A549 (cell line): ENCODE data around the gene GRID2IP. TPM values are rescaled to one million over a fixed set of nuclear protein-coding genes. Genes with fewer than 3 reads are reported as not detected.

Source experiments
- ATAC-seq, 2 experiments: fragments of 200-7000 bp in 1 of 2; fragments of >200 bp in 1 of 2; cut with Nextera tagmentation in 1 of 2; cut with Tn5 transposase in 1 of 2; 3 replicates each; pipeline versions ENCODE4 v1.8.0 to v1.9.1; 2018 to 2020; ENCODE audit warnings: mild to moderate bottlenecking in 1 of 2, moderate library complexity in 1 of 2
- CTCF ChIA-PET: fragments of 300-600 bp; sonication (Branson Sonifier 250); formaldehyde crosslinking; extraction: SDS; loops from one replicate; lab custom pipeline; 2021; ENCODE audit warnings: antibody characterized with exemption, inconsistent platforms; lab: Yijun Ruan, JAX
- POLR2A ChIA-PET: fragments of 350-600 bp; formaldehyde crosslinking; extraction: SDS; loops from one replicate; lab custom pipeline; 2021; ENCODE audit warnings: antibody characterized with exemption, inconsistent platforms; lab: Yijun Ruan, JAX
- DNase-seq, 2 experiments: peaks; one replicate each; pipeline versions ENCODE4 v3.0.0 to v3.0.0-alpha.2; 2011 to 2016; ENCODE audit warnings: low read depth in 1 of 2, low spot score in 1 of 2
- FAIRE-seq: peaks from 2 replicates; lab custom pipeline; 2011; peaks lifted over from hg19 to GRCh38; lab: Jason Lieb, UNC
- H3K27ac ChIP-seq, 2 experiments: fragments of >200 bp; sonication (Bioruptor Twin); formaldehyde crosslinking; 3 replicates each; pipeline ENCODE4 v1.5.1; 2016 to 2017
- H3K4me1 ChIP-seq: fragments of >200 bp; sonication (Bioruptor Twin); formaldehyde crosslinking; 3 replicates; pipeline ENCODE4 v1.6.1; 2016
- H3K4me2 ChIP-seq: fragments of >200 bp; sonication (Bioruptor Twin); formaldehyde crosslinking; 3 replicates; pipeline ENCODE4 v1.6.1; 2016
- H3K4me3 ChIP-seq: fragments of >200 bp; sonication (Bioruptor Twin); formaldehyde crosslinking; 3 replicates; pipeline ENCODE4 v1.5.1; 2016
- H3K9me3 ChIP-seq: fragments of >200 bp; sonication (Bioruptor Twin); formaldehyde crosslinking; 3 replicates; pipeline ENCODE4 v1.6.1; 2016
- BCL3 ChIP-seq: fragments of >200 bp; sonication (Bioruptor Twin); formaldehyde crosslinking; IDR thresholded peaks from 3 replicates; pipeline ENCODE4 v1.6.1; 2016
- CBX8 ChIP-seq: fragments of 200-600 bp; sonication (generic); IDR thresholded peaks from 2 replicates; pipeline ENCODE4 v1.6.1; 2016
- CHD4 ChIP-seq: fragments of 200-600 bp; sonication (generic); IDR thresholded peaks from 2 replicates; pipeline ENCODE4 v1.6.1; 2016; ENCODE audit warnings: antibody characterized with exemption, mild to moderate bottlenecking, borderline replicate concordance
- EHMT2 ChIP-seq: fragments of 200-600 bp; sonication (generic); IDR thresholded peaks from 2 replicates; pipeline ENCODE4 v1.6.1; 2016; ENCODE audit warnings: antibody characterized with exemption, low read depth, mild to moderate bottlenecking, moderate library complexity
- EP300 ChIP-seq, 2 experiments: fragments of >200 bp; sonication (Bioruptor Twin); formaldehyde crosslinking; IDR thresholded peaks; 2 replicates in 1 of 2; 3 replicates in 1 of 2; pipeline ENCODE4 v1.6.1; 2016 to 2017
- ESRRA ChIP-seq: fragments of 150-350 bp; IDR thresholded peaks from 2 replicates; pipeline ENCODE4 v1.6.1; 2014; ENCODE audit warnings: mild to moderate bottlenecking, low read length, borderline replicate concordance
- FOSB ChIP-seq: fragments of 250-450 bp; sonication (Bioruptor Pico); IDR thresholded peaks from 2 replicates; pipeline ENCODE4 v1.5.0; 2020; ENCODE audit warnings: mild to moderate bottlenecking, moderate library complexity
- HOXB13 ChIP-seq: fragments of 250-450 bp; sonication (Bioruptor Pico); IDR thresholded peaks from 2 replicates; pipeline ENCODE4 v1.5.0; 2020; ENCODE audit warnings: low read depth, mild to moderate bottlenecking, moderate library complexity
- HOXB5 ChIP-seq: fragments of 250-450 bp; sonication (Bioruptor Pico); IDR thresholded peaks from 2 replicates; pipeline ENCODE4 v1.5.0; 2020; ENCODE audit warnings: mild to moderate bottlenecking, moderate library complexity
- JUN ChIP-seq, 2 experiments: fragments of >200 bp; sonication (Bioruptor Twin); formaldehyde crosslinking; IDR thresholded peaks; 2 replicates in 1 of 2; 3 replicates in 1 of 2; pipeline ENCODE4 v1.6.1; 2016 to 2017
- KDM5A ChIP-seq: fragments of 200-600 bp; sonication (generic); IDR thresholded peaks from 2 replicates; pipeline ENCODE4 v1.6.1; 2016; ENCODE audit warnings: antibody characterized with exemption, mild to moderate bottlenecking
- MAFK ChIP-seq: fragments of 450-650 bp; IDR thresholded peaks from 2 replicates; pipeline ENCODE4 v1.6.1; 2014; ENCODE audit not compliant: partially characterized antibody
- POLR2AphosphoS2 ChIP-seq: conservative IDR thresholded peaks from 2 replicates; pipeline ENCODE4 v1.6.1; 2012; ENCODE audit warnings: low read length, improper control_type of control experiment, inconsistent platforms
- TP53 ChIP-seq: fragments of 250-450 bp; sonication (Bioruptor Pico); IDR thresholded peaks from 2 replicates; pipeline ENCODE4 v1.5.0; 2021; ENCODE audit warnings: mild to moderate bottlenecking, moderate library complexity
- ZC3H11A ChIP-seq: fragments of 450-650 bp; IDR thresholded peaks from 2 replicates; pipeline ENCODE4 v1.6.1; 2014; ENCODE audit warnings: antibody characterized with exemption, mild to moderate bottlenecking
- ZFP36 ChIP-seq: fragments of 450-650 bp; IDR thresholded peaks from 2 replicates; pipeline ENCODE4 v1.6.1; 2014; ENCODE audit warnings: borderline replicate concordance; ENCODE audit not compliant: partially characterized antibody
- ZSCAN20 ChIP-seq: fragments of 250-450 bp; sonication (Bioruptor Pico); IDR thresholded peaks from 2 replicates; pipeline ENCODE4 v1.8.0; 2022; ENCODE audit warnings: mild to moderate bottlenecking, moderate library complexity
- WGBS: methylation state at CpG from one replicate; pipeline ENCODE4 v1.1.6; 2017; ENCODE audit errors: missing lambda C conversion rate; 5-methylcytosine and 5-hydroxymethylcytosine counted together
- polyA plus RNA-seq, 4 experiments: library from polyadenylated mRNA; depleted of rRNA in 3 of 4; stranded (reverse); fragments of >200 nt; fragmentation: RNase III in 1 of 4; extraction: RNeasy Plus Mini Kit Qiagen cat#74134 plus additional on column Dnase treatment in 1 of 4; gene quantifications; 2 replicates in 3 of 4; 3 replicates in 1 of 4; pipeline ENCODE4 v1.2.3, GENCODE V29; 2011 to 2017
- TF ChIP-seq, protein P1 (sequence below): fragments of 250-450 bp; sonication (Bioruptor Pico); IDR thresholded peaks from 2 replicates; pipeline ENCODE4 v1.5.0; 2020; ENCODE audit warnings: low read depth, mild to moderate bottlenecking, moderate library complexity
- TF ChIP-seq, protein P2 (sequence below): fragments of 250-450 bp; sonication (Bioruptor Pico); IDR thresholded peaks from 2 replicates; pipeline ENCODE4 v1.5.0; 2021; ENCODE audit warnings: mild to moderate bottlenecking, moderate library complexity, borderline replicate concordance
- TF ChIP-seq, protein P3 (sequence below): fragments of 450-650 bp; IDR thresholded peaks from 2 replicates; pipeline ENCODE4 v1.6.1; 2014; ENCODE audit warnings: antibody characterized with exemption
- TF ChIP-seq, protein P4 (sequence below): fragments of 150-350 bp; IDR thresholded peaks from 2 replicates; pipeline ENCODE4 v1.6.1; 2014; ENCODE audit warnings: low read depth, mild to moderate bottlenecking, low read length

The GRID2IP gene
- polyA plus RNA-seq, 2 of the 4 experiments (the other 2 are of a cell fraction): not detected

DNA sequence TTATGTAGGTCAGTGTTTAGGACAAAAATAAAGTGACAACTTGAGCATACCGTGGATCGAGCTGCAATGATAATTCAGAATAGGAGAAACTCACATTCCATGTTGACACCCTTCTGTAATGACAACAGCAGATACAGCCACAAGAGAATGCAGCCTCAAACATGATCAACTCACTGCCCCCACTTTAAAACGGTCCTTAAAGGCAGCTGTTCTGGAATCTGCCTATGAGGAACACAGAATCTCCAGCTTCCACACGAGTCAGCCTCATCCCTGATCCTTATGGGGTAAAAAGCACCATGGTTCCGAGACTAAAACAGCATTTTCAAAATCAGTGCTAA lies 71.0 kb downstream of the GRID2IP start (continued):
- TF ChIP-seq, protein P1, sequence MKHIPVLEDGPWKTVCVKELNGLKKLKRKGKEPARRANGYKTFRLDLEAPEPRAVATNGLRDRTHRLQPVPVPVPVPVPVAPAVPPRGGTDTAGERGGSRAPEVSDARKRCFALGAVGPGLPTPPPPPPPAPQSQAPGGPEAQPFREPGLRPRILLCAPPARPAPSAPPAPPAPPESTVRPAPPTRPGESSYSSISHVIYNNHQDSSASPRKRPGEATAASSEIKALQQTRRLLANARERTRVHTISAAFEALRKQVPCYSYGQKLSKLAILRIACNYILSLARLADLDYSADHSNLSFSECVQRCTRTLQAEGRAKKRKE (CRISPR knock-in tag): no peak
- TF ChIP-seq HOXB5 (CRISPR knock-in tag): no peak
- TF ChIP-seq, all 56 proteins: peak for 0

DNA sequence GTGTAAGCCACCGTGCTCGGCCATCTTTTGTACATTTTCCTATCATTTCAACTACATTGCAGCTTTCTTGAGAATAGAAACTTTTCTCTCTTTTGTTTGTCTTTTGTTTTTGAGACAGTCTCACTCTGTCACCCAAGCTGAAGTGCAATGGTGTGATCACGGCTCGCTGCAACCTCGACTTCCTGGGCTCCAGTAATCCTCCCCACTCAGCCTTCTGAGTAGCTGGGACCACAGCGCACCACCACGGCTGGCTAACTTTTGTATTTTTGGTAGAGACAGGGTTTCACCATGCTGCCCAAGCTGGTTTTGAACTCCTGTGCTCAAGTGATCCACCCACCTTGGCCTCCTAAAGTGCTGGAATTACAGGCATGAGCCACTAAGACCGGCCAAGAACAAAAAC lies 72.2 kb downstream of the GRID2IP start:
- DNase-seq (no peak), FAIRE-seq (no peak), ATAC-seq (no peak)
- 95% methylated on average over 8 of the region's 8 CpGs for WGBS
- H3K4me2 ChIP-seq: no peak overlapping the region
- TF ChIP-seq ESRRA (no peak), CBX8 (no peak), ZC3H11A (no peak), POLR2AphosphoS2 (no peak), EHMT2 (no peak), TP53 (CRISPR knock-in tag) (no peak), KDM5A (no peak)
- TF ChIP-seq, protein P2, sequence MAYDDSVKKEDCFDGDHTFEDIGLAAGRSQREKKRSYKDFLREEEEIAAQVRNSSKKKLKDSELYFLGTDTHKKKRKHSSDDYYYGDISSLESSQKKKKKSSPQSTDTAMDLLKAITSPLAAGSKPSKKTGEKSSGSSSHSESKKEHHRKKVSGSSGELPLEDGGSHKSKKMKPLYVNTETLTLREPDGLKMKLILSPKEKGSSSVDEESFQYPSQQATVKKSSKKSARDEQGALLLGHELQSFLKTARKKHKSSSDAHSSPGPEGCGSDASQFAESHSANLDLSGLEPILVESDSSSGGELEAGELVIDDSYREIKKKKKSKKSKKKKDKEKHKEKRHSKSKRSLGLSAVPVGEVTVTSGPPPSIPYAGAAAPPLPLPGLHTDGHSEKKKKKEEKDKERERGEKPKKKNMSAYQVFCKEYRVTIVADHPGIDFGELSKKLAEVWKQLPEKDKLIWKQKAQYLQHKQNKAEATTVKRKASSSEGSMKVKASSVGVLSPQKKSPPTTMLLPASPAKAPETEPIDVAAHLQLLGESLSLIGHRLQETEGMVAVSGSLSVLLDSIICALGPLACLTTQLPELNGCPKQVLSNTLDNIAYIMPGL (CRISPR knock-in tag): no peak
- TF ChIP-seq, protein P3, sequence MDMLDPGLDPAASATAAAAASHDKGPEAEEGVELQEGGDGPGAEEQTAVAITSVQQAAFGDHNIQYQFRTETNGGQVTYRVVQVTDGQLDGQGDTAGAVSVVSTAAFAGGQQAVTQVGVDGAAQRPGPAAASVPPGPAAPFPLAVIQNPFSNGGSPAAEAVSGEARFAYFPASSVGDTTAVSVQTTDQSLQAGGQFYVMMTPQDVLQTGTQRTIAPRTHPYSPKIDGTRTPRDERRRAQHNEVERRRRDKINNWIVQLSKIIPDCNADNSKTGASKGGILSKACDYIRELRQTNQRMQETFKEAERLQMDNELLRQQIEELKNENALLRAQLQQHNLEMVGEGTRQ: no peak
- H3K4me1 ChIP-seq: peaks cover 21% of the 10 kb centered on the region
- H3K4me3 ChIP-seq: no peak overlapping the region
- ChIA-PET CTCF (interaction anchor here (1.0 to 1.6 kb wide), 4 partner anchors 8 to 111 kb away, joined by 3 to 5 read pairs (median 4); partner anchors contain the start of gene INTS15), POLR2A (no interaction called here)
- H3K9me3 ChIP-seq: no peaks in the 10 kb centered on the region
- no peak overlapping the region for H3K27ac ChIP-seq

DNA sequence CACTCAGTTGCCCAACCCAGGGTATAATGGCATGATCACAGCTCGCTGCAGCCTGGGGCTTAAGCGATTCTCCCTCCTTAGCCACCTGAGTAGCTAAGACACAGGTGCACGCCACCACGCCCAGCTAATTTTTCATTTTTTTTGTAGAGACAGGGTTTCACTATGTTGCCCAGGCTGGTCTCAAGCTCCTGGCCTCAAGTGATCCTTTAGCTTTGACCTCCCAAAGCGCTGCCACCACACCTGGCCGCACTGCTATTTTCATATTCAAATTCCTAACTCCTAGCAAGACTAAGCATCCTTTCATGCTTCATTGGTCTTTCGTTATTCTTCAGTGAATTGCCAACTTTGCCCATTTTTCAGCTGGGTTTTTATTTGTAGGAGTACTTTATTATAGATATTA lies 73.1 kb downstream of the GRID2IP start:
- no peak overlapping the region for H3K4me3 ChIP-seq
- ATAC-seq: no peak
- ChIA-PET CTCF (interaction anchor here (1.5 kb wide), 1 partner anchor 41 kb away, joined by 4 read pairs; no protein-coding TSS in a partner anchor), POLR2A (no interaction called here)
- no peak overlapping the region for H3K27ac ChIP-seq
- H3K4me1 ChIP-seq: peaks cover 21% of the 10 kb centered on the region
- no peak for FAIRE-seq
- WGBS: 97% methylated on average over 7 of the region's 7 CpGs
- no peaks in the 10 kb centered on the region for H3K9me3 ChIP-seq
- DNase-seq: no peak
- TF ChIP-seq ZSCAN20 (CRISPR knock-in tag): no peak
- no peak for TF ChIP-seq JUN (IDR thresholded peaks at IDR 0.05)
- no peak for TF ChIP-seq KDM5A
- TF ChIP-seq FOSB (CRISPR knock-in tag): no peak
- TF ChIP-seq HOXB5 (CRISPR knock-in tag): no peak
- TF ChIP-seq, protein P4, sequence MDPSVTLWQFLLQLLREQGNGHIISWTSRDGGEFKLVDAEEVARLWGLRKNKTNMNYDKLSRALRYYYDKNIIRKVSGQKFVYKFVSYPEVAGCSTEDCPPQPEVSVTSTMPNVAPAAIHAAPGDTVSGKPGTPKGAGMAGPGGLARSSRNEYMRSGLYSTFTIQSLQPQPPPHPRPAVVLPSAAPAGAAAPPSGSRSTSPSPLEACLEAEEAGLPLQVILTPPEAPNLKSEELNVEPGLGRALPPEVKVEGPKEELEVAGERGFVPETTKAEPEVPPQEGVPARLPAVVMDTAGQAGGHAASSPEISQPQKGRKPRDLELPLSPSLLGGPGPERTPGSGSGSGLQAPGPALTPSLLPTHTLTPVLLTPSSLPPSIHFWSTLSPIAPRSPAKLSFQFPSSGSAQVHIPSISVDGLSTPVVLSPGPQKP: no peak
- H3K4me2 ChIP-seq: no peak overlapping the region

DNA sequence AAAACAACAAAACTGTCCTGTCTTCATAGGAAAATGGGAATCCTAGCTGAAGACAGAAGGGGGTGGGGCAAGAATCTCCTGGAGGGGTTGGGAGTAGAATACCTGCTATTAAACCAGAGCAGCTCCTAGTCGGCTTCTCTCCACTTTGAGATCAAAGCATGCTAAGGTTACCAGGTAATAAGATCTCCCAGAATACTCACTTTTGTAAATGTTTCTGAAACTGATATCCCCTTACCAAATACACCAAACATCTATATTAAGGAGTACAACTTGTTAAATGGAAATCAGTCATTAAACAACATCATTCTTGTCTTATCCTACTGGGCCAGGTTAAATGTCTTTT lies 74.0 kb downstream of the GRID2IP start:
- Histone ChIP-seq H3K4me2 (no peak overlapping the region), H3K4me3 (no peak overlapping the region), H3K9me3 (no peaks in the 10 kb centered on the region), H3K4me1 (peaks cover 18% of the 10 kb centered on the region), H3K27ac (no peak overlapping the region)
- no peak for TF ChIP-seq EP300 (IDR thresholded peaks at IDR 0.05)
- TF ChIP-seq CBX8: no peak
- TF ChIP-seq, protein P4: no peak
- TF ChIP-seq ZC3H11A: no peak
- no peak for TF ChIP-seq HOXB13 (CRISPR knock-in tag)
- no peak for TF ChIP-seq CHD4
- no peak for TF ChIP-seq ZSCAN20 (CRISPR knock-in tag)
- TF ChIP-seq, protein P3: no peak
- TF ChIP-seq MAFK: no peak
- no peak for TF ChIP-seq ZFP36
- no peak for TF ChIP-seq BCL3
- ChIA-PET POLR2A (no interaction called here), CTCF (interaction anchor here (1.6 to 2.3 kb wide), 2 partner anchors 10 to 17 kb away, joined by 5 to 6 read pairs; no protein-coding TSS in a partner anchor)
- FAIRE-seq (no peak), ATAC-seq (no peak), DNase-seq (no peak)
- 52% methylated on average over 1 of the region's 1 CpG for WGBS
